HL-60 (cell line): ENCODE measurements around the gene GLRA3.

Experiments used
- CTCF ChIP-seq: IDR thresholded peaks from one replicate; pipeline ENCODE4 v1.5.1; 2011; ENCODE audit warnings: low read length, control low read depth, inconsistent platforms; ENCODE audit not compliant: insufficient read depth
- GABPA ChIP-seq: IDR thresholded peaks from 2 replicates; pipeline ENCODE4 v1.6.1; 2012; ENCODE audit warnings: low read depth
- POLR2AphosphoS5 ChIP-seq: IDR thresholded peaks from 2 replicates; pipeline ENCODE4 v1.6.1; 2012; ENCODE audit warnings: low read depth
- REST ChIP-seq: IDR thresholded peaks from 2 replicates; pipeline ENCODE4 v1.6.1; 2012; ENCODE audit warnings: low read depth; ENCODE audit not compliant: insufficient replicate concordance
- SPI1 ChIP-seq: IDR thresholded peaks from 2 replicates; pipeline ENCODE4 v1.6.1; 2012; ENCODE audit warnings: low read depth, mild to moderate bottlenecking, borderline replicate concordance

- no peak for TF ChIP-seq CTCF
- TF ChIP-seq REST: no peak
- TF ChIP-seq POLR2AphosphoS5: no peak
- TF ChIP-seq SPI1: no peak
- no peak for TF ChIP-seq GABPA
Measured at GRCh38 chr4:174761451-174761850, 67.6 kb downstream of the GLRA3 start.
